NOMO-1 treated with dmso at 0.1 percent for 144 hours (cell line): Measurements from ENCODE around the gene GRK6.

Experiments used
- DNase-seq: peaks from one replicate; lab custom pipeline; 2025; ENCODE audit not compliant: unreplicated experiment; lab: John Stamatoyannopoulos, UW

Gene GRK6

GRCh38 chr5:177452688-177453638, 26.5 kb downstream of the GRK6 start:
- DNase-seq: no peak

- DNase-seq: no peak
Measured at GRCh38 chr5:177453852-177454396, 27.4 kb downstream of the GRK6 start.

- peak; percentile 85 for DNase-seq
Measured at GRCh38 chr5:177454397-177455035, 28.0 kb downstream of the GRK6 start.

GRCh38 chr5:177455036-177455660, 28.7 kb downstream of the GRK6 start:
- peak; percentile 55 for DNase-seq

- DNase-seq: peak; percentile 79
Measured at GRCh38 chr5:177455661-177456590, 29.4 kb downstream of the GRK6 start.

- DNase-seq: no peak
Measured at GRCh38 chr5:177456591-177456964, 30.1 kb downstream of the GRK6 start.

- DNase-seq: peak; percentile 81
Measured at GRCh38 chr5:177456976-177457851, 30.7 kb downstream of the GRK6 start.

GRCh38 chr5:177457852-177458681, 31.6 kb downstream of the GRK6 start:
- no peak for DNase-seq

- no peak for DNase-seq
Measured at GRCh38 chr5:177458912-177459350, 32.5 kb downstream of the GRK6 start.

GRCh38 chr5:177459357-177459756, 32.9 kb downstream of the GRK6 start:
- DNase-seq: no peak

- no peak for DNase-seq
Measured at GRCh38 chr5:177459819-177460628, 33.5 kb downstream of the GRK6 start.

GRCh38 chr5:177462021-177462670, 35.7 kb downstream of the GRK6 start:
- peak; percentile 29 for DNase-seq

- no peak for DNase-seq
Measured at GRCh38 chr5:177465044-177465443, 38.6 kb downstream of the GRK6 start.

- no peak for DNase-seq
Measured at GRCh38 chr5:177466861-177467260, 40.4 kb downstream of the GRK6 start.

- no peak for DNase-seq
Measured at GRCh38 chr5:177467436-177467835, 41.0 kb downstream of the GRK6 start.

- DNase-seq: no peak
Measured at GRCh38 chr5:177468329-177468684, 41.8 kb downstream of the GRK6 start.
